Measurements from ENCODE around the gene UBE2C. TPM values are rescaled to one million over a fixed set of nuclear protein-coding genes. Genes with fewer than 3 reads are reported as not detected.

Gene UBE2C
- total RNA-seq, 2 experiments from 2014 or later, result 189 to 202 TPM

DNA sequence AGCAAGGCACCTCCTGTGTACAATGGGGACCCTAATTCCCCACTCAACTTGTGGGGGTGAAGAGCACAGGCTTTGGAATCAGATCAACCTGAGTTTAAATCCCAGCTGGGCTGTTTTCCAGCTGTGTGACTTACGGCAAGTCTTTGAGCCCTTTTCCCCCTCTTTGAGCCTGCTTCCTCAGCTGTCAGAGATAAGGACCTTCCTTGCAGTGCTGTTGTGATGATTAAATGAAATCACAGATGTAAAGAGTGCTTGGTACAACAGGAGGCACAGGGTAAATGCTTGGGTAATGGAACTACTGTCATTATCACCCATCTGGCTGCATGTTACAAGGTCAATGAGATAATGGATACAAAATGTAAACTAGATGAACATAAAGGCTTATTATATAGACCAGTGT lies 24.4 kb downstream of the UBE2C start:
- H3K9me3 Mint-ChIP-seq, result no peaks in the 10 kb centered on the region
- no peak for DNase-seq
- no peak overlapping the region for H3K27ac Mint-ChIP-seq
- H3K4me3 Mint-ChIP-seq, result no peak overlapping the region
- H3K27me3 Mint-ChIP-seq (ENCODE audit: low read depth), result no peaks in the 10 kb centered on the region
- peaks cover 11% of the 10 kb centered on the region for H3K4me1 Mint-ChIP-seq (ENCODE audit: low read depth)
- H3K36me3 Mint-ChIP-seq (ENCODE audit: low read depth), result no peaks in the 10 kb centered on the region
- CTCF ChIA-PET, result interaction anchor here (0.9 kb wide), 1 partner anchor 133 kb away, joined by 3 read pairs; no protein-coding TSS in a partner anchor
- intact Hi-C loops (cut with micrococcal nuclease), result no loop called here

DNA sequence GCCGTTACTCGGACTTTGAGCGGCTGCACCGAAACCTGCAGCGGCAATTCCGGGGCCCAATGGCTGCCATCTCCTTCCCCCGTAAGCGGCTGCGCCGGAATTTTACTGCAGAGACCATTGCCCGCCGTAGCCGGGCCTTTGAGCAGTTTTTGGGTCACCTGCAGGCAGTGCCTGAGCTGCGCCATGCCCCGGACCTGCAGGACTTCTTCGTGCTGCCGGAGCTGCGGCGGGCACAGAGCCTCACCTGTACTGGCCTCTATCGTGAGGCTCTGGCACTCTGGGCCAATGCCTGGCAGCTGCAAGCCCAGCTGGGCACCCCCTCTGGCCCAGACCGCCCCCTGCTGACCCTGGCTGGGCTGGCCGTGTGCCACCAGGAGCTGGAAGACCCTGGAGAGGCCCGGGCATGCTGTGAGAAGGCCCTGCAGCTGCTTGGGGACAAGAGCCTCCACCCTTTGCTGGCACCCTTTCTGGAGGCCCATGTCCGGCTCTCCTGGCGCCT lies 28.3 kb downstream of the UBE2C start:
- Mint-ChIP-seq H3K36me3 (ENCODE audit: low read depth) (no peaks in the 10 kb centered on the region), H3K4me1 (ENCODE audit: low read depth) (no peaks in the 10 kb centered on the region), H3K27me3 (ENCODE audit: low read depth) (no peaks in the 10 kb centered on the region), H3K4me3 (no peak overlapping the region), H3K27ac (no peak overlapping the region), H3K9me3 (no peaks in the 10 kb centered on the region)
- intact Hi-C loops (cut with micrococcal nuclease), result no loop called here
- DNase-seq, result no peak
- CTCF ChIA-PET, result no interaction called here

DNA sequence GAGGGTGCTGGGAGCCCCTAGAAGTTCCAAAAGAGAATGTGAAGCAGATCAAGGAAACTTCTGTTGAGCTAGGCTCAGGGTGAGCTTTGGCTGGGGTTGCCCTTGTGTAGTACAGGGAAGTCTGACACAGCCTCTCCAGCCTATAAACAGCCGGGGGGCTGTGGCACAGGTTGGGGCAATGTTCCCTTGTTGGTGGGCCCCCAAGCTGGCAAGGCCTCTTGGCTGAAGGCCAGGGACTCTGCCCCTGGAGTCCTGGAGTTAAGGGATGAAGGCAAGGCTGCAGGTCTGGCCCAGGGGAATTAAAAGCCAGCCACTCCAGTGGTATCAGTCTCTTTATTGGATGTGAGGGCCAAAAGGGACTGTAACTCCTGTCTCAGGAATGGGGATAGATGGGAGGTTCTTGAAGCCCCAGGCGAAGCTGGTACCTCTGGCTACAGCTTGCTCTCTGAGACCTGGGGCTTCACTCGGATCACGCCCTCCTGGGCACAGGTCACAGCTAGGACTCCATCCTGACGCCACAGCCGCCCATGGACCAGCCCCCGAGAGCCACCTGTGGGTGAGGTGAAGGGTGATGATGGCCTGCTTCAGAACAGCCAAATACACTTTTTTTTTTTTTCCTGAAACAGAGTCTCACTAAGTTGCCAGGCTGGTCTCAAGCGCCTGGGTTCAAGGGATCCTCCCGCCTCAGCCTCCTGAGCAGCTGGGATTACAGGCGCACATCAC lies 29.1 kb downstream of the UBE2C start:
- Mint-ChIP-seq H3K27me3 (ENCODE audit: low read depth) (no peaks in the 10 kb centered on the region), H3K27ac (no peak overlapping the region), H3K9me3 (no peaks in the 10 kb centered on the region), H3K4me1 (ENCODE audit: low read depth) (no peaks in the 10 kb centered on the region), H3K36me3 (ENCODE audit: low read depth) (peaks cover 2% of the 10 kb centered on the region), H3K4me3 (no peak overlapping the region)
- intact Hi-C loops (cut with micrococcal nuclease), result no loop called here
- DNase-seq, result no peak
- CTCF ChIA-PET, result interaction anchor here (1.3 kb wide), 1 partner anchor 43 kb away, joined by 3 read pairs; no protein-coding TSS in a partner anchor

DNA sequence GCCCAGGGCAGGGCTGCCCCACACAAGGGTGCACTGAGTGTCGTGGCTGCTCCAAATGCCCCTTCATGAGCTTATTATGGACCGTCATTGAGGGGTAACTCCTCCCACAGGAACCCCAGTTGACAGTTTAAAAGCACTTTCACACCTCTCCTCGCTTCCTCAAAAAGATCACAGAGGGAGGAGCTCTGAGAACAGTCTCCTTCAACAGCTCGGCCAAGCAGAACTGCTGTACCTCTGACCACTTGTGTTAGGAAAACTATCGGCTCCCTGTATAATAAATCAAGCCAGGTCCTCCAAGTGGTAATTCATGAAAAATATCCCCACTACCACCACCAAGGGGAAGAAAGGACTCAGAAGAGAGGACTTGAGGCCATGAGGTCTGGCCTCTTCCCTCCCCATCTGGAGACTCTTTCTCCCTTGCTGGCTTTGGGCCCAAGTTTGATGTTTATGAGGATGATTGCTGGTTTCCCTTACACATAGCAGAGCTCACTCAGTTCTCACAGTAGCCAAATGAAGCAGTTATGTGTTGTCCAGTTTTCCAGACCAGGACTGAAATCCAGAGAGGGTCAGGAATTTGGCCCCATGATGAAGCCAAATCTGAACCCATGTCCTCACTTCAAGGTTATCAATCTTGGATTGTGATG lies 29.8 kb downstream of the UBE2C start:
- intact Hi-C loops (cut with micrococcal nuclease), result no loop called here
- CTCF ChIA-PET, result interaction anchor here (1.3 kb wide), 1 partner anchor 44 kb away, joined by 3 read pairs; no protein-coding TSS in a partner anchor
- Mint-ChIP-seq H3K4me3 (no peak overlapping the region), H3K27me3 (ENCODE audit: low read depth) (no peaks in the 10 kb centered on the region), H3K9me3 (no peaks in the 10 kb centered on the region), H3K36me3 (ENCODE audit: low read depth) (peaks cover 2% of the 10 kb centered on the region), H3K27ac (no peak overlapping the region), H3K4me1 (ENCODE audit: low read depth) (no peaks in the 10 kb centered on the region)
- DNase-seq, result no peak

DNA sequence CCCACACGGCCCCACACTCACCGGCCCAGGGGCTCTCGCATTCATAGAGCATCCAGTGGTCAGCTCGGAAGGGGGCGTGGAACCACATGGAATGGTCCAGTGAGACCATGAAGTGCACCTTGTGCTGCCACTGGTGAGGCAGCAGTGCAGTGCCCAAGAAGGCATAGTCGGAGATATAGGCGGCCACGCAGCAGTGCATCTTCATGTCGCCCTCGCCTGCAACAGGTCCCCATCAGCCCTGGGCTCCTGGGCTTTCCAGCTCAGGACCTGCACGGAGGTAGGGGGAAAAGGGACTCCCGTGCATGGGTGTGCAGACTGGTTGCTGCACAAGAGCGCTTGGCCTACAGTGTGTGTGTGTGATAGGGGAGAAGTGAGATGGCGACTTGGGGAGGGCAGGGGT lies 31.1 kb downstream of the UBE2C start:
- no peak for DNase-seq
- Mint-ChIP-seq H3K4me1 (ENCODE audit: low read depth) (no peaks in the 10 kb centered on the region), H3K9me3 (no peaks in the 10 kb centered on the region), H3K36me3 (ENCODE audit: low read depth) (peaks cover 2% of the 10 kb centered on the region), H3K4me3 (no peak overlapping the region), H3K27ac (no peak overlapping the region), H3K27me3 (ENCODE audit: low read depth) (no peaks in the 10 kb centered on the region)
- CTCF ChIA-PET, result interaction anchor here (1.3 kb wide), 1 partner anchor 143 kb away, joined by 3 read pairs; no protein-coding TSS in a partner anchor
- intact Hi-C loops (cut with micrococcal nuclease), result no loop called here

DNA sequence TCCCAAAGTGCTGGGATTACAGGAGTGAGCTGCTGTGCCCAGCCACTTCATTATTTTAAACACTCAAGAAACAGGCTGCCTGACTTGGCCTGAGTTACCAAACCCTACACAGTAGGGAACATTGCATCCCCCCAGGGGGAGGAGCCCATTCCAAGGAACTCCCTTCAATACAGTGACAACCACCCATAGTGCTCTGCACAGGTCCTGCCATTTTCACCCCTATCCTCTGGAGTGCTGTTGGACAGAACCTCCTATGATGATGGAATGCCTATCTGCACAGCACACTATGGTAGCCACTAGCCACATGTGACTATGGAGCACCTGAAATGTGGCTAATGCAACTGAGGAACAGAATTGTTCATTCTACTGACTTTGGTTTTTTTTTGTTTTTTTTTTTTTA lies 33.0 kb downstream of the UBE2C start:
- DNase-seq, result no peak
- intact Hi-C loops (cut with micrococcal nuclease), result no loop called here
- CTCF ChIA-PET, result no interaction called here
- no peaks in the 10 kb centered on the region for H3K4me1 Mint-ChIP-seq (ENCODE audit: low read depth)
- no peak overlapping the region for H3K27ac Mint-ChIP-seq
- no peaks in the 10 kb centered on the region for H3K27me3 Mint-ChIP-seq (ENCODE audit: low read depth)
- no peaks in the 10 kb centered on the region for H3K9me3 Mint-ChIP-seq
- peaks cover 5% of the 10 kb centered on the region for H3K36me3 Mint-ChIP-seq (ENCODE audit: low read depth)
- no peak overlapping the region for H3K4me3 Mint-ChIP-seq

DNA sequence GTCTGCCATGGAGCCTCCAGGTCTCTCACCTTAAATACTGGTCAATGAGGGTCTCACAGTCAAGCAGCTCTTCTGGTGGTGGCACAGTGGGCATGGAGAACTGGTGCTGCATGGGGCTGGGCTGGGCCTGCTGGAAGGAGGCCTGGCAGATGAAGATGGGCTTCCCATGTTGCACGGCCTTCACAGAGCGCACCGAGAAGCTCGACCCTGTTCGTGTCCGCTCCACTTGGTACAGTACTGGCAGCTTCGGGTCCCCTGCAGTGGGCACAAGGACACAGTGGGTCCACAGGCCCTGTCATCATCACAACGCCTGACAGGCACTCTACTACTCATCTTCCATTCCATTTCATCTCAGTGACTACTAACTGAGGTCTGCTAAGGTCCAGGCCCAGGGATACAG lies 36.0 kb downstream of the UBE2C start:
- Mint-ChIP-seq H3K36me3 (ENCODE audit: low read depth) (peaks cover 13% of the 10 kb centered on the region), H3K4me3 (no peak overlapping the region), H3K27ac (no peak overlapping the region), H3K9me3 (no peaks in the 10 kb centered on the region), H3K4me1 (ENCODE audit: low read depth) (peaks cover under 1% of the 10 kb centered on the region), H3K27me3 (ENCODE audit: low read depth) (no peaks in the 10 kb centered on the region)
- intact Hi-C loops (cut with micrococcal nuclease), result no loop called here
- no peak for DNase-seq
- CTCF ChIA-PET, result no interaction called here

DNA sequence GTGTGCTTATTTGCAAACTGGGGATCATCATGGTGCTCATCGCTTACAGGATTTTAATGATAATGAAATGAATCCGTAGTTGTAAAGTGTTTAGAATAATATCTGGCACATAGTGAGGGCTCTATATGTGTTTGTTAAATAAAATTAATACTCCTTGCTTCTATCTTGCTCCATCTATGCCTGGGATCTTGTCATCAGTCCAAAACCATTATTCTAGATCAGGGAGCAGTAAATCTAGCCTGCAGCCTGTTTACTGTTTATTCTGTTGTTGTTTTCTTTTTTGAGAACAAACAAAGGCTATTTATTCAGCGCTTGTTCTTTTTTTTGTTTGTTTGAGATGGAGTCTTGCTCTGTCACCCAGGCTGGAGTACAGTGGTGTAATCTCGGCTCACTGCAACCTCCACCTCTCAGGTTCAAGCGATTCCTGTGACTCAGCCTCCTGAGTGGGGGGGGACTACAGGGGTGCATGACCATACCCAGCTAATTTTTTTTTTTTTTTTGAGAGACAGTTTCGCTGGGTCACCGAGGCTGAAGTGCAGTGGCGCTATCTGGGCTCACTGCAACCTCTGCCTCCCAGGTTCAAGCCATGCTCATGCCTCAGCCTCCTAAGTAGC lies 36.6 kb downstream of the UBE2C start:
- no peaks in the 10 kb centered on the region for H3K27me3 Mint-ChIP-seq (ENCODE audit: low read depth)
- peaks cover 4% of the 10 kb centered on the region for H3K4me1 Mint-ChIP-seq (ENCODE audit: low read depth)
- no peak for DNase-seq
- peaks cover 13% of the 10 kb centered on the region for H3K36me3 Mint-ChIP-seq (ENCODE audit: low read depth)
- CTCF ChIA-PET, result no interaction called here
- no peak overlapping the region for H3K27ac Mint-ChIP-seq
- no peak overlapping the region for H3K4me3 Mint-ChIP-seq
- H3K9me3 Mint-ChIP-seq, result no peaks in the 10 kb centered on the region
- intact Hi-C loops (cut with micrococcal nuclease), result no loop called here

DNA sequence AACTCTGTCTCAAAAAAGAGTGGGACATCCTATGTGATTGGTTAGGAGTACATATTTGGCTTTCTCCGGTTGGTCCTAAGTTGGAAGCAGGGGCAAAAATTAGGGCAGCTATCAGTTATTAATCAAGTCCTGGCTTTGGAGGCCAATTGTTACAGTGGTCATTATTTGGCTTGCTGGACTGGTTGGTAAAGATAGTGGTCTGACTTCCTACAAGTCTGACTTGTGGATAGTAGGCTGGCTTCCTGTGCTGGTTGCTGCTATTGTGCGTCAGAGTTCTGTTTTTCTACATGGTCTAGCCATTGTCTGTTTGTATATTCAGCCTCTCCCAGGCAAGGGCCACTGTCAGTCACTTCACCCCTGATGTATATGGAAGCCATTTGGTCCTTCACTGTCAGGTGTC lies 37.8 kb downstream of the UBE2C start:
- CTCF ChIA-PET, result no interaction called here
- Mint-ChIP-seq H3K9me3 (no peaks in the 10 kb centered on the region), H3K4me3 (no peak overlapping the region), H3K27ac (no peak overlapping the region), H3K27me3 (ENCODE audit: low read depth) (no peaks in the 10 kb centered on the region), H3K36me3 (ENCODE audit: low read depth) (peaks cover 13% of the 10 kb centered on the region), H3K4me1 (ENCODE audit: low read depth) (peaks cover 14% of the 10 kb centered on the region)
- no peak for DNase-seq
- intact Hi-C loops (cut with micrococcal nuclease), result no loop called here

DNA sequence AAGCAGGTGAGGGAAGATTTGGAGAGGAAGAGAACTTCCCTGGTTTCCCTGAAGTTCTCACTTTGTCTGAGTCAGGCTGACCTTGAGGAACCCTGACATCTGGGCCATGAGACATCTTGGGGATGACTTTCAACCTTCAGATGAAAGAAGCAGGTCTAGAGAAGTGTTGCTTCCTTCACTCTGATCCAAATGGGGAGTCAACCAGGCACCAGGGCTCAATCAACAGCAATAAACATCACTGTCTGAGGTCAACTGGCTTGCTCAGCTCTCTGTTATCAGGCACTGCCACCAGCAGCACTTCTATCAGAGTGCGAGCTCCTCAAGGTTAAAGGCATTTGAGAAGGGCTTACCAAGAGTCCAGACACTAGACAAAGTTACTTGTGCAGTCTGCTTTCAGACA lies 38.5 kb downstream of the UBE2C start:
- no peak overlapping the region for H3K27ac Mint-ChIP-seq
- no peaks in the 10 kb centered on the region for H3K27me3 Mint-ChIP-seq (ENCODE audit: low read depth)
- CTCF ChIA-PET, result no interaction called here
- peaks cover 19% of the 10 kb centered on the region for H3K4me1 Mint-ChIP-seq (ENCODE audit: low read depth)
- no peaks in the 10 kb centered on the region for H3K9me3 Mint-ChIP-seq
- no peak overlapping the region for H3K4me3 Mint-ChIP-seq
- DNase-seq, result no peak
- H3K36me3 Mint-ChIP-seq (ENCODE audit: low read depth), result peaks cover 13% of the 10 kb centered on the region
- intact Hi-C loops (cut with micrococcal nuclease), result no loop called here

DNA sequence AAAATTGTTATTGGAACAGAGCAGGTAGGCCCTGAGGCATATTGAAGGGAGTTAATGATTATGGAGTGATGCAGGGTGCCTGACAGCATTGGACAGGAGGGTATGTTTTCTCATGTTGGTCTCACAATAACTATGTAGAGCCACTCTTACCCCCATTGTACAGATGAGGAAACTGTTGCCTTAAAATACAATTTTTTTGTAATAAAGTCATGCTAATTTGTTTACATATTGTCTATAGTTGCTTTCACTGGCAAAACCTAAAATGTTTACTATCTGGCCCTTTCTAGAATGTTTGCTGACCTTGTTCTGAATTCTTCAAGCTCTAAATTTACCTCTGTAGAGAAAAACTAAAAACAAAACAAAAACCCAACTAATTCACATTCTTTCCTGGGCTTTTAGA lies 39.1 kb downstream of the UBE2C start:
- DNase-seq, result no peak
- Mint-ChIP-seq H3K36me3 (ENCODE audit: low read depth) (peaks cover 12% of the 10 kb centered on the region), H3K4me1 (ENCODE audit: low read depth) (peaks cover 25% of the 10 kb centered on the region), H3K4me3 (no peak overlapping the region), H3K27ac (no peak overlapping the region), H3K27me3 (ENCODE audit: low read depth) (no peaks in the 10 kb centered on the region), H3K9me3 (no peaks in the 10 kb centered on the region)
- intact Hi-C loops (cut with micrococcal nuclease), result no loop called here
- CTCF ChIA-PET, result no interaction called here

DNA sequence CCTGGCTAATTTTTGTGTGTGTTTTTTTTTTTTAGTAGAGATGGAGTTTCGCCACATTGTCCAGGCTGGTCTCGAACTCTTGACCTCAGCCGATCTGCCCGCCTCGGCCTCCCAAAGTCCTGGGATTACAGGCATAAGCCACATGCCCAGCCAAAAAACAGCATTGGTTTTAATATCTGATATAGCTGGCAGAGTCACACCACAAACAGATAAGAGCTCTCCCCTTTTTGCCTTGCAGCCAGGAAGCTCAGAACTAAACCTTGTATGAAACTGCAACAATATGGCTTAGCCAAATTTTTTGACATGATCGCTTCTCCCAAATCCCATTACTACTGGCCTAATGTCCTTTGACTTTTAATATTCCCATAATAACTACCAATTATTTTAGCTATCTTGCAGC lies 39.9 kb downstream of the UBE2C start:
- Mint-ChIP-seq H3K27ac (no peak overlapping the region), H3K36me3 (ENCODE audit: low read depth) (peaks cover 11% of the 10 kb centered on the region)

More for the DNA sequence above, 39.9 kb downstream of the UBE2C start:
- Mint-ChIP-seq H3K9me3 (no peaks in the 10 kb centered on the region), H3K27me3 (ENCODE audit: low read depth) (no peaks in the 10 kb centered on the region), H3K4me1 (ENCODE audit: low read depth) (peaks cover 29% of the 10 kb centered on the region), H3K4me3 (no peak overlapping the region)
- CTCF ChIA-PET, result interaction anchor here (0.7 to 1.1 kb wide), 2 partner anchors 82 to 118 kb away, joined by 4 to 5 read pairs; partner anchors contain the start of gene PCIF1
- intact Hi-C loops (cut with micrococcal nuclease), result no loop called here
- DNase-seq, result no peak

All from activated naive CD4-positive, alpha-beta T cell treated with anti-CD3 and anti-CD28 coated beads for 36 hours (primary cell).